Body of pancreas (tissue), 4 donors: ENCODE measurements around the gene TEDC2.

Experiments used
- POLR2A ChIP-seq, 3 donors: fragments of 450-650 bp; IDR thresholded peaks; one replicate each; pipeline ENCODE4 v1.6.1; 2016; ENCODE audit warnings: antibody characterized with exemption in 3 of 3, mild to moderate bottlenecking in 2 of 3
- TF ChIP-seq, protein P1 (sequence below), 7 experiments: fragments of 450-650 bp in 4 of 7; fragments of 200-600 bp in 3 of 7; sonication (generic) in 3 of 7; IDR thresholded peaks; one replicate each; pipeline ENCODE4 v1.5.1; 2016 to 2019; ENCODE audit warnings: antibody characterized with exemption in 7 of 7

DNA sequence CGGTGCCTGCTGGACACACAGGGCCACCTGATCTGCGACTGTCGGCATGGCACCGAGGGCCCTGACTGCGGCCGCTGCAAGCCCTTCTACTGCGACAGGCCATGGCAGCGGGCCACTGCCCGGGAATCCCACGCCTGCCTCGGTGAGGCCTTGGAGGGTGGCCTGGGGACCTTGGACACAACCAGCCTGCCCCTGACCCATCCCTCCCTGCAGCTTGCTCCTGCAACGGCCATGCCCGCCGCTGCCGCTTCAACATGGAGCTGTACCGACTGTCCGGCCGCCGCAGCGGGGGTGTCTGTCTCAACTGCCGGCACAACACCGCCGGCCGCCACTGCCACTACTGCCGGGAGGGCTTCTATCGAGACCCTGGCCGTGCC lies 12.6 kb downstream of the TEDC2 start:
- TF ChIP-seq, protein P1, sequence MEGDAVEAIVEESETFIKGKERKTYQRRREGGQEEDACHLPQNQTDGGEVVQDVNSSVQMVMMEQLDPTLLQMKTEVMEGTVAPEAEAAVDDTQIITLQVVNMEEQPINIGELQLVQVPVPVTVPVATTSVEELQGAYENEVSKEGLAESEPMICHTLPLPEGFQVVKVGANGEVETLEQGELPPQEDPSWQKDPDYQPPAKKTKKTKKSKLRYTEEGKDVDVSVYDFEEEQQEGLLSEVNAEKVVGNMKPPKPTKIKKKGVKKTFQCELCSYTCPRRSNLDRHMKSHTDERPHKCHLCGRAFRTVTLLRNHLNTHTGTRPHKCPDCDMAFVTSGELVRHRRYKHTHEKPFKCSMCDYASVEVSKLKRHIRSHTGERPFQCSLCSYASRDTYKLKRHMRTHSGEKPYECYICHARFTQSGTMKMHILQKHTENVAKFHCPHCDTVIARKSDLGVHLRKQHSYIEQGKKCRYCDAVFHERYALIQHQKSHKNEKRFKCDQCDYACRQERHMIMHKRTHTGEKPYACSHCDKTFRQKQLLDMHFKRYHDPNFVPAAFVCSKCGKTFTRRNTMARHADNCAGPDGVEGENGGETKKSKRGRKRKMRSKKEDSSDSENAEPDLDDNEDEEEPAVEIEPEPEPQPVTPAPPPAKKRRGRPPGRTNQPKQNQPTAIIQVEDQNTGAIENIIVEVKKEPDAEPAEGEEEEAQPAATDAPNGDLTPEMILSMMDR (IDR thresholded peaks at IDR 0.05): no peak
- no peak for TF ChIP-seq POLR2A (IDR thresholded peaks at IDR 0.05)
